CD4-positive, alpha-beta memory T cell (primary cell): ENCODE results near the gene RAB1A. TPM values are rescaled to one million over a fixed set of nuclear protein-coding genes. Genes with fewer than 3 reads are reported as not detected.
"Not testable (repeated sequence)": the region's sequence is repeated elsewhere in the genome, so short reads cannot be mapped to it uniquely, and the experiment has no call there.

ENCODE experiments used
- CTCF ChIA-PET: fragments of 350-600 bp; sonication (Branson Sonifier 250); formaldehyde crosslinking; loops from one replicate; lab custom pipeline; 2021; ENCODE audit warnings: inconsistent platforms; ENCODE audit not compliant: partially characterized antibody; lab: Charles Lee
- POLR2A ChIA-PET: fragments of 350-600 bp; sonication (Branson Sonifier 250); formaldehyde crosslinking; loops from one replicate; lab custom pipeline; 2021; ENCODE audit not compliant: partially characterized antibody; lab: Charles Lee
- DNase-seq, 5 donors: peaks; one replicate each; pipeline versions ENCODE4 v3.0.0 to v3.0.0-alpha.2; 2020 to 2022; ENCODE audit warnings: mixed read lengths in 1 of 5
- H3K27ac ChIP-seq: one replicate; pipeline ENCODE4 v1.7.0; 2013; ENCODE audit warnings: low read depth, low read length
- H3K27me3 ChIP-seq: 2 replicates; pipeline ENCODE4 v1.7.0; 2013; ENCODE audit warnings: mild to moderate bottlenecking, low read length, moderate library complexity; ENCODE audit not compliant: insufficient read depth
- H3K36me3 ChIP-seq: 2 replicates; pipeline ENCODE4 v1.7.0; 2013; ENCODE audit warnings: mild to moderate bottlenecking, low read length, moderate library complexity; ENCODE audit not compliant: insufficient read depth
- H3K4me1 ChIP-seq: 2 replicates; pipeline ENCODE4 v1.7.0; 2013; ENCODE audit warnings: mild to moderate bottlenecking, low read length, moderate library complexity; ENCODE audit not compliant: insufficient read depth
- H3K4me3 ChIP-seq, 2 donors: one replicate each; pipeline ENCODE4 v1.7.0; 2013; ENCODE audit warnings: low read length in 2 of 2, mild to moderate bottlenecking in 1 of 2
- H3K9me3 ChIP-seq, 2 donors: one replicate each; pipeline ENCODE4 v1.7.0; 2013; ENCODE audit warnings: low read length in 2 of 2, control low read depth in 1 of 2; ENCODE audit not compliant: control insufficient read depth in 1 of 2
- H3K27ac Mint-ChIP-seq, 7 donors: one replicate each; pipeline ENCODE4 v1.8.0; 2020 to 2021; ENCODE audit warnings: mixed read lengths in 7 of 7, mild to moderate bottlenecking in 6 of 7, inconsistent platforms in 3 of 7, moderate library complexity in 3 of 7
- H3K27me3 Mint-ChIP-seq, 2 donors: one replicate each; pipeline ENCODE4 v1.8.0; 2020 to 2021; ENCODE audit warnings: mixed read lengths in 2 of 2
- H3K36me3 Mint-ChIP-seq, 2 donors: one replicate each; pipeline ENCODE4 v1.8.0; 2020 to 2021; ENCODE audit warnings: mixed read lengths in 2 of 2, inconsistent platforms in 1 of 2, mild to moderate bottlenecking in 1 of 2
- H3K4me1 Mint-ChIP-seq, 4 donors: one replicate each; pipeline ENCODE4 v1.8.0; 2020 to 2021; ENCODE audit warnings: mixed read lengths in 4 of 4, mild to moderate bottlenecking in 1 of 4
- H3K4me3 Mint-ChIP-seq, 8 donors: one replicate each; pipeline ENCODE4 v1.8.0; 2020 to 2021; ENCODE audit warnings: mixed read lengths in 8 of 8, mild to moderate bottlenecking in 7 of 8, moderate library complexity in 6 of 8, inconsistent platforms in 3 of 8
- H3K9me3 Mint-ChIP-seq, 8 donors: one replicate each; pipeline ENCODE4 v1.8.0; 2020 to 2021; ENCODE audit warnings: mixed read lengths in 8 of 8, mild to moderate bottlenecking in 5 of 8, inconsistent platforms in 3 of 8, moderate library complexity in 1 of 8
- intact Hi-C: fragments of 100-400 bp; cut with micrococcal nuclease; formaldehyde crosslinking; loops from one replicate; pipeline ENCODE4 v1.15.1; 2023
- polyA plus RNA-seq, 2 donors: library from polyadenylated mRNA; unstranded; fragments of 300-500 nt; fragmentation: Illumina TruSeq; gene quantifications; one replicate each; pipeline ENCODE4 v1.2.3, GENCODE V29; 2021
- total RNA-seq, 2 experiments: library from RNA; stranded (reverse); gene quantifications; one replicate each; pipeline ENCODE4 v1.2.3, GENCODE V29; 2021

The RAB1A gene
- total and polyA plus RNA-seq, 4 experiments from 2014 or later: 53.2 to 81.6 (median 55.9) TPM

GRCh38 chr2:65157856-65158255, 27.9 kb upstream of the RAB1A start:
- DNase-seq, H3K36me3 Mint-ChIP-seq, H3K4me3 ChIP-seq, H3K36me3 ChIP-seq, POLR2A ChIA-PET, H3K9me3 Mint-ChIP-seq, H3K4me3 Mint-ChIP-seq, H3K9me3 ChIP-seq, H3K4me1 Mint-ChIP-seq, H3K27ac ChIP-seq, H3K27ac Mint-ChIP-seq, H3K4me1 ChIP-seq, H3K27me3 Mint-ChIP-seq, intact Hi-C loops, H3K27me3 ChIP-seq: not testable (repeated sequence)
- CTCF ChIA-PET: interaction anchor here (2.9 kb wide), 1 partner anchor 11 kb away, joined by 15 read pairs; no protein-coding TSS in a partner anchor

DNA sequence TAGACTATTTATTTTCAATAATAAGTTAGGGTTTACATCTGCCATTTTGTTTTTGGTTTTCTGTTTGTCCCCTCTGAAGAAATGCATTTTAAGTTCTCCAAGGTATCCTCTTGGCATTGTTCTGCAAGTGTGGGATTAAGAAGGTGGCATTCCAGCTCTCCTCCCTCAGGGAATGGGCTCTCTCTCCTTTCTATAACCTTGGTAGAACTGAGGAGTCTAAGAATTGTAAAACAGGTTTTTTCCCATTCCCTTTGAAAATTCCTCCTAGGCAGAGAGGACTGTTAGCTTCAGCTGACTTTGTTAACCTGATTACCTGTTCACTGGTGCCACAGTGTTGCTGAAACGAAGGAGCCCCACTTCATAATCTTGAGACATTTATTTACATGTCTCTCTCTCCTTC, 26.1 kb upstream of the RAB1A start:
- no peaks in the 10 kb centered on the region for H3K36me3 Mint-ChIP-seq
- peaks cover 5 to 6% (median 6%) of the 10 kb centered on the region in 4 donors for H3K4me1 Mint-ChIP-seq
- Histone ChIP-seq H3K9me3 (no peaks in the 10 kb centered on the region), H3K4me3 (no peak overlapping the region), H3K27ac (no peak overlapping the region), H3K4me1 (no peaks in the 10 kb centered on the region), H3K27me3 (no peaks in the 10 kb centered on the region), H3K36me3 (no peaks in the 10 kb centered on the region)
- intact Hi-C loops: no loop called here
- no peak overlapping the region for H3K27ac Mint-ChIP-seq
- H3K9me3 Mint-ChIP-seq: no peaks in the 10 kb centered on the region
- no peak for DNase-seq
- no peak overlapping the region for H3K4me3 Mint-ChIP-seq
- ChIA-PET CTCF (interaction anchor here (0.6 to 2.9 kb wide), 2 partner anchors 13 to 92 kb away, joined by 3 to 15 read pairs; no protein-coding TSS in a partner anchor), POLR2A (no interaction called here)
- peaks cover 0 to 1% of the 10 kb centered on the region in 2 donors for H3K27me3 Mint-ChIP-seq

DNA sequence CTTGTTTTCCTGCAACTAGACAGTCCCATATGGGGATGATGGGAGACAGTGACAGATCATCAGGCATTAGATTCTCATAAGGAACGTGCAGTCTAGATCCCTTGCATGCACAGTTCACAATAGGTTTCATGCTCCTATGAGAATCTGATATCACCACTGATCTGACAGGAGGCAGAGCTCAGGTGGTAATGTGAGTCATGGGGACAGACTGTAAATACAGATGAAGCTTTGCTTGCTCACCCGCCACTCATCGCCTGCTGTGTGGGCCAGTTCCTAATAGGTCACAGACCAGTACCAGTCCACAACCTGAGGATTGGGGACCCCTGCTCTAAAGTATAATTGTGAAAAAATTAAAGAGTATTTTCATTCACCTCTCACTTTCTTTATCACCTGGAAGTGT, 23.6 kb upstream of the RAB1A start:
- intact Hi-C loops: no loop called here
- H3K4me3 ChIP-seq: no peak overlapping the region
- H3K27me3 Mint-ChIP-seq: no peaks in the 10 kb centered on the region
- POLR2A ChIA-PET: interaction anchor here (1.4 kb wide), 1 partner anchor 23 kb away, joined by 3 read pairs; the partner anchor contains the start of gene RAB1A
- H3K36me3 ChIP-seq: no peaks in the 10 kb centered on the region
- H3K4me1 Mint-ChIP-seq: no peaks in the 10 kb centered on the region
- no peaks in the 10 kb centered on the region for H3K9me3 Mint-ChIP-seq
- H3K27me3 ChIP-seq: no peaks in the 10 kb centered on the region
- H3K27ac ChIP-seq: no peak overlapping the region
- no peak overlapping the region for H3K27ac Mint-ChIP-seq
- H3K4me3 Mint-ChIP-seq: no peak overlapping the region
- no peaks in the 10 kb centered on the region for H3K4me1 ChIP-seq
- no peak for DNase-seq
- H3K9me3 ChIP-seq: no peaks in the 10 kb centered on the region
- CTCF ChIA-PET: no interaction called here
- no peaks in the 10 kb centered on the region for H3K36me3 Mint-ChIP-seq

DNA sequence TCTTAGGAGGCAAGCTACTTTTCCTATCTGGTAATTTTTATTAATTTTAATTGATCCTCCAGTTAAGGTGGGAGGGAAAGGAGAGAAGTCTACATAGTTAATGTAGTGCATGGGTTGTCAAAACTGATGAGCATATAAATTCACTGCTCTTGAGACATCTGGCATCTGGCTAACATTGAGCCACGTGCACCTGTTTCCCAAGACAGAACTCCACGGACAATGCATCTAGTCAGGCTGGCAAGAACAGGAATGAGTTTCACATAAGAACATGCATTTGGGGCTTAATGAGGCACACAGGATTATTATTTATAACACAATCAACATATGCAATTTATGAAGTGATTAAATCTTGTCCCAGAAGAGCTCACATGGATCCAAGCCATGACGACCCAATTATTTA, 16.2 kb upstream of the RAB1A start:
- Histone ChIP-seq H3K9me3 (no peaks in the 10 kb centered on the region), H3K4me1 (no peaks in the 10 kb centered on the region), H3K27ac (no peak overlapping the region), H3K36me3 (no peaks in the 10 kb centered on the region), H3K27me3 (no peaks in the 10 kb centered on the region), H3K4me3 (no peak overlapping the region)
- no peaks in the 10 kb centered on the region for H3K4me1 Mint-ChIP-seq
- H3K36me3 Mint-ChIP-seq: no peaks in the 10 kb centered on the region
- H3K9me3 Mint-ChIP-seq: no peaks in the 10 kb centered on the region
- no peak overlapping the region for H3K4me3 Mint-ChIP-seq
- peaks cover 0 to 11% of the 10 kb centered on the region in 2 donors for H3K27me3 Mint-ChIP-seq
- POLR2A ChIA-PET: no interaction called here
- intact Hi-C loops: no loop called here
- CTCF ChIA-PET: interaction anchor here (1.6 kb wide), 1 partner anchor 103 kb away, joined by 3 read pairs; no protein-coding TSS in a partner anchor
- DNase-seq: no peak
- no peak overlapping the region for H3K27ac Mint-ChIP-seq

- POLR2A ChIA-PET: no interaction called here
- no peak overlapping the region for H3K4me3 ChIP-seq
- no peak overlapping the region for H3K27ac Mint-ChIP-seq
These were observed 14.7 kb upstream of the RAB1A start for GRCh38 chr2:65144571-65144970.

DNA sequence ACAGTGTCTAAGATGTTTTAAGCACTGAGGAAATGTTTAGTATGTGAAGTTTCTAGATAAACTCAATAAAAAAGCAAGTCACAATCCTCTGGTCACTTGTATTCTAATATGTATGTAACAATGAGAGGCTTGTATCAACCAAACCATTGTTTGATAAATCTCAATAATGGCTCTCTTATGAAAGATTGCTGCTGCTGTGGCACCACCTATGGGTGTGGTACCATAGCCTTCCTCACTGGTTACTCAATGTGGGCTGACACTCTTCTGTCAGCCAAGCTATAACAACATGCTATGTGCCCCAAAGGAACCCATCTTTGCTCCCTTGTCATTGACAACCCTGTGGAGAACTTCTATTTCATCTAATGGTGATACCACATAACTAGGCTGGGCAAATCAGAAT, 12.6 kb upstream of the RAB1A start:
- H3K27me3 ChIP-seq: no peaks in the 10 kb centered on the region
- Mint-ChIP-seq H3K27ac (no peak overlapping the region), H3K4me1 (no peaks in the 10 kb centered on the region), H3K4me3 (no peak overlapping the region), H3K27me3 (peaks cover 2 to 17% of the 10 kb centered on the region in 2 donors), H3K36me3 (no peaks in the 10 kb centered on the region), H3K9me3 (no peaks in the 10 kb centered on the region)
- intact Hi-C loops: loop anchor here (1.0 kb wide), 1 partner anchor 225 kb away; no protein-coding TSS in a partner anchor
- no peaks in the 10 kb centered on the region for H3K4me1 ChIP-seq
- no peak for DNase-seq
- no peaks in the 10 kb centered on the region for H3K36me3 ChIP-seq
- no peaks in the 10 kb centered on the region for H3K9me3 ChIP-seq
- CTCF ChIA-PET: interaction anchor here (0.6 to 0.8 kb wide), 2 partner anchors 12 to 17 kb away, joined by 3 to 4 read pairs; no protein-coding TSS in a partner anchor
- no peak overlapping the region for H3K27ac ChIP-seq
- no peak overlapping the region for H3K4me3 ChIP-seq
- POLR2A ChIA-PET: interaction anchor here (0.8 kb wide), 1 partner anchor 13 kb away, joined by 3 read pairs; the partner anchor contains the start of gene RAB1A

More at GRCh38 chr2:65144571-65144970, 14.7 kb upstream of the RAB1A start:
- H3K36me3 ChIP-seq: no peaks in the 10 kb centered on the region
- H3K9me3 ChIP-seq: no peaks in the 10 kb centered on the region
- H3K27ac ChIP-seq: no peak overlapping the region
- no peaks in the 10 kb centered on the region for H3K9me3 Mint-ChIP-seq
- CTCF ChIA-PET: interaction anchor here (1.2 kb wide), 1 partner anchor 80 kb away, joined by 5 read pairs; no protein-coding TSS in a partner anchor
- no peaks in the 10 kb centered on the region for H3K4me1 Mint-ChIP-seq
- intact Hi-C loops: no loop called here
- DNase-seq: no peak
- H3K27me3 ChIP-seq: no peaks in the 10 kb centered on the region
- no peak overlapping the region for H3K4me3 Mint-ChIP-seq
- no peaks in the 10 kb centered on the region for H3K4me1 ChIP-seq
- no peaks in the 10 kb centered on the region for H3K36me3 Mint-ChIP-seq
- H3K27me3 Mint-ChIP-seq: peaks cover 0 to 17% of the 10 kb centered on the region in 2 donors

DNA sequence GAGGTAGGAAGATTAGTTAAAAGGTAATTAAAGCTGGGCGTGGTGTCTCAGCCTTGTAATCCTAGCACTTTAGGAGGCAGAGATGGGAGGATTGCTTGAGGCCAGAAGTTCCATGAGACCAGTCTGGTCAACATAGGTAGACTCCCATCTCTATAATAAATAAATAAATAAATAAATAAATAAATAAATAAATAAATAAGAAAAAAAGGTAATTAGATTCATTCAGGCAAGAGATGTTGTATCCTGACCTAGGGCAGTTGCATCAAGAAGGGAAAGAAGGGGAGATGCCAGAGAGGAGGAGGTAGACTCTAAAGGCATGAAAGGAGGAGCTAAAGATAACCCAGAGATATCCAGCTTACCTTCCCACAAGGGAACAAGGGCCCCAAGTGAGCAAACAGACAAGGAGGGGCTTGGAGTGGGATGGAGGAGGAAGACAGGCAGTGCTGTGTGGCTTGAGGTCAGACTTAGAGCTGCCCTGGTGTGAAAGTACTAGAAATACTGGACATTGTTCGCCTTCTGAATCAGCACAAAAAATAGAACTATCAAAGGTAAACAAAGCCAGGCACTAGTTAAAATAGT, 7.4 kb upstream of the RAB1A start:
- Mint-ChIP-seq H3K4me1 (no peaks in the 10 kb centered on the region), H3K9me3 (peaks cover 0 to 1% (median 0%) of the 10 kb centered on the region in 8 donors), H3K27ac (no peak overlapping the region), H3K36me3 (no peaks in the 10 kb centered on the region), H3K27me3 (peaks cover 2 to 6% of the 10 kb centered on the region in 2 donors), H3K4me3 (no peak overlapping the region)
- Histone ChIP-seq H3K36me3 (no peaks in the 10 kb centered on the region), H3K27me3 (no peaks in the 10 kb centered on the region), H3K9me3 (no peaks in the 10 kb centered on the region), H3K27ac (no peak overlapping the region), H3K4me3 (no peak overlapping the region), H3K4me1 (no peaks in the 10 kb centered on the region)
- CTCF ChIA-PET: interaction anchor here (1.0 kb wide), 3 partner anchors 11 to 219 kb away, joined by 3 read pairs; no protein-coding TSS in a partner anchor
- intact Hi-C loops: no loop called here
- POLR2A ChIA-PET: no interaction called here
- no peak for DNase-seq
